Fibroblast of the aortic adventitia (primary cell): ENCODE measurements around the gene UHRF1. TPM values are rescaled to one million over a fixed set of nuclear protein-coding genes. Genes with fewer than 3 reads are reported as not detected.
A peak's percentile ranks its signal among the peaks of the same experiment; 100 is the strongest.

Experiments used
- DNase-seq: peaks from one replicate; pipeline ENCODE4 v3.0.0-alpha.2; 2010; ENCODE audit warnings: low read depth
- H3K4me3 ChIP-seq: 2 replicates; pipeline ENCODE4 v1.5.1; 2011; ENCODE audit warnings: low read depth, mild to moderate bottlenecking, control low read depth, low read length, moderate library complexity
- CTCF ChIP-seq: IDR thresholded peaks from 2 replicates; pipeline ENCODE4 v1.5.1; 2011; ENCODE audit warnings: mild to moderate bottlenecking, low read length, control low read depth, inconsistent platforms; ENCODE audit not compliant: insufficient read depth
- total RNA-seq: library from RNA; depleted of rRNA; stranded (reverse); fragments of >200 nt; gene quantifications from 2 replicates; pipeline ENCODE4 v1.2.3, GENCODE V29; 2012; ENCODE audit warnings: low replicate concordance

The UHRF1 gene
- total RNA-seq, 1 donor = 61.8 TPM

DNA sequence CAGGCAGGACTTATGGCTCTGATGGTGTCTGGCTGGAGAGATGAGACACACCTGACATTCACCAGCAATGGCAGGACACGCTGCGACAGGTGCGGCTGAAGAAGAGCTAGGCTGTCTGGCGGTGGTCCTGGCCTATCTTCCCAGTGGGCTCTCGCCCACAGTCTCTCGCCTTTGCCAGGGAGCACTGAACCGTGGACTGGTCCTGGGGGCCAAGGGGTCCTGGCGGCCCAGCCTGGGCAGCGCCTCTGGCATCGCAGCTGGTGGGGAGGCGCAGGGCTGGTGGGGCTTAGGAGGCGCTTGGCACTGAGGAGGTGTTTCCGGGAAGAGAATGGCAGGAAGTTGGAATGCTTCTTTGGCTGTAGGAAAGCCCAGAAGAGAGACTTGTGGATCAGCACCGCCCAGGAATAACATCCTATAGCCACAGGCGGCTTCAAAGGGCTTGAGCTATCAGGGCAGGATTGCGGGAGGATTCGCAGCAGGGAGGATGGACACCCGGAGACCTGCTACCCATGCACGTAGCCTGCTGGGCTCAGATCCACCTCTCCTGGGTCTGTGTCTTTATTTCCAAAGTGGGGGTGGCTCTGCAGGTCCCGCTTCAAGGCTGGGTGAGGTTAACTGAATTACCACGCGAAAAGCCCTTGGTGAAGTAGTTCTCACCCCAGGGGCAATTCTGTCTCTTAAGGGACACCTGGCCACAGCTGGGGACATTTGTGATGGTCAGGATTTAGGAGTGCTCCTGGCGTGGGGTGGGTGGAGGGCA is 74.2 kb downstream of the UHRF1 start:
- H3K4me3 ChIP-seq = no peak overlapping the region
- no peak for DNase-seq
- TF ChIP-seq CTCF = no peak

DNA sequence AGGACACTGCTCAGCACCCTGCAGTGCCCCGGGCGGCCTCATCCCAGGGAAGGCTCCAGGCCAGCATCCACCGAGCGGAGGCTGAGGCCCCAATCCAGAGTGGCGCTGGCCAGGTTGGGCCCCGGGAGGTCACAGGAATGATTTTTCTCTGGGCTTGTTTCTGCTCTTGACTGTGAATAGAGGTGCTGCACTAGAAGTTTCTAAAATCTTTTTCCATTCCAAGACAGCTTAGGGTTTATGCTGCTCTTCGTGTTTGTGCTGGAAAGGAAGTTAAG is 74.7 kb downstream of the UHRF1 start:
- DNase-seq = no peak
- no peak for TF ChIP-seq CTCF
- H3K4me3 ChIP-seq = no peak overlapping the region

- no peak for TF ChIP-seq CTCF
- no peak overlapping the region for H3K4me3 ChIP-seq
- DNase-seq = no peak
Observed at GRCh38 chr19:4984438-4984990, 75.2 kb downstream of the UHRF1 start.

DNA sequence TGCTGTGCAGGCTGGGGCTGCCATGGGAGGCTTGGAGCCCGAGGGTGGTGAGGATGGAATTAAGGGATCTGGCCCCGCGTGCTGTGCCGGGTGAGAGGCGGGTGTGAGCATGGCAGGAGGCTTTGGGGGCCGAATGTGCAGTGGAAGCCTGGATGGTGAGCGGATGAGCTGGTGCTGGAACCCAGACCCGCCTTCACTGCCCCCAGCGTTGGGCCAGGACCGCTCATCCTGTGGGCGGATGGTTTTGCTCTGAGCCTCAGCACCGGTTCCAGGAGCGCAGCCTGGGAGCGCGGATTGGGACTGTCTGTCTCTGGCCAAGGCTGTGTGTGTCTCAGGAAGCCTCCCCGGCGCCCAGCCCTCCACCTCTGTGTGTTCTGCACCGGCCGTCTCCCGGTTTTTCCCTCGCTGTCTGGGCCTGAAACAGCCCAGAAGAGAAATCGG is 76.3 kb downstream of the UHRF1 start:
- TF ChIP-seq CTCF = no peak
- no peak for DNase-seq
- no peak overlapping the region for H3K4me3 ChIP-seq

DNA sequence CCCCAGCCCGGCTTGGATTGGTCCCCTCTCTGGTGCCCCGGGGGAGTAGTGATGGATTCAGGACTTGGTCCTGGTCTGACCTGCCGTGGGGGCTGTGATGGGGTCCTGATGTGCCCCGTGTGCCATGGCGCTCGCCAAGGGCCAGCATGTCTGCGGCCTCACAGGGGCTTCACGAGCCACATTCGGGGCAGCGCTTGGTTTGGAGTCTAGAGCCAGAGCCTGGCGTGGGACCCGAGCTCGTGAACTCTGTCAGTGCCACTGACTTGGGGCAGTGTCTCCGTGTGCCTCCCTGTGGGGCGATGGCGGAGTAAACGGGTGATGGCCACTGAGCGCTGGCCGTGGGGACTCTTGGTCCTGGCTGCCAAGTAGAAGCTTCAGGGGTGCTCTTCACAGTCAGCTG is 76.8 kb downstream of the UHRF1 start:
- TF ChIP-seq CTCF = no peak
- no peak for DNase-seq
- no peak overlapping the region for H3K4me3 ChIP-seq

GRCh38 chr19:4986471-4986891 is 77.2 kb downstream of the UHRF1 start:
- TF ChIP-seq CTCF = no peak
- H3K4me3 ChIP-seq = no peak overlapping the region
- DNase-seq = no peak

GRCh38 chr19:4987256-4987655 is 78.0 kb downstream of the UHRF1 start:
- peak; percentile 25 for DNase-seq
- TF ChIP-seq CTCF = no peak
- H3K4me3 ChIP-seq = no peak overlapping the region
